B cell (primary cell): ENCODE measurements around the gene SOAT2. TPM values are rescaled to one million over a fixed set of nuclear protein-coding genes. Genes with fewer than 3 reads are reported as not detected.

Experiments used
- ATAC-seq: fragments of 200-7000 bp; cut with Tn5 transposase; one replicate; pipeline ENCODE4 v1.10.0; 2021; ENCODE audit warnings: low read depth, mild to moderate bottlenecking, moderate number of reproducible peaks, moderate library complexity
- CTCF ChIA-PET: fragments of 350-600 bp; sonication (Branson Sonifier 250); formaldehyde crosslinking; loops from one replicate; lab custom pipeline; 2021; ENCODE audit warnings: antibody characterized with exemption, inconsistent platforms; lab: Charles Lee
- POLR2A ChIA-PET: fragments of 350-600 bp; sonication (Branson Sonifier 250); formaldehyde crosslinking; loops from one replicate; lab custom pipeline; 2021; ENCODE audit warnings: antibody characterized with exemption; lab: Charles Lee
- DNase-seq: peaks from one replicate; pipeline ENCODE4 v3.0.0; 2013
- H2AFZ ChIP-seq: 2 replicates; pipeline ENCODE4 v1.6.1; 2012; ENCODE audit warnings: mild to moderate bottlenecking, low read depth, low read length; ENCODE audit not compliant: insufficient read depth, poor library complexity, severe bottlenecking
- H3K27ac ChIP-seq, 2 donors: 1 replicate in 1 of 2; 2 replicates in 1 of 2; pipeline ENCODE4 v1.5.1; 2012 to 2013; ENCODE audit warnings: low read length in 2 of 2, mild to moderate bottlenecking in 2 of 2, moderate library complexity in 1 of 2
- H3K27me3 ChIP-seq, 4 experiments: fragments of 200-600 bp in 1 of 4; sonication (generic) in 1 of 4; replicated peaks in 1 of 4; 1 replicate in 2 of 4; 2 replicates in 2 of 4; pipeline versions ENCODE4 v1.6.1 to v1.7.0; 2013 to 2016; ENCODE audit warnings: low read length in 3 of 4, mild to moderate bottlenecking in 2 of 4, mixed read lengths in 1 of 4, moderate library complexity in 1 of 4; ENCODE audit not compliant: insufficient read depth in 4 of 4, control insufficient read depth in 3 of 4; ENCODE audit errors: control extremely low read depth in 1 of 4
- H3K36me3 ChIP-seq, 2 experiments: replicated peaks in 1 of 2; 1 replicate in 1 of 2; 2 replicates in 1 of 2; pipeline versions ENCODE4 v1.6.1 to v1.7.1; 2013; ENCODE audit warnings: low read length in 1 of 2; ENCODE audit not compliant: insufficient read depth in 2 of 2, control insufficient read depth in 1 of 2; ENCODE audit errors: control extremely low read depth in 1 of 2, extremely low read depth in 1 of 2
- H3K4me1 ChIP-seq, 2 donors: fragments of 200-600 bp in 1 of 2; sonication (generic) in 1 of 2; 1 replicate in 1 of 2; 2 replicates in 1 of 2; pipeline versions ENCODE4 v1.5.1 to v1.6.1; 2013 to 2017; ENCODE audit warnings: low read length in 2 of 2; ENCODE audit not compliant: control insufficient read depth in 2 of 2, insufficient read depth in 2 of 2
- H3K4me2 ChIP-seq: replicated peaks from 2 replicates; pipeline ENCODE3; 2012; ENCODE audit warnings: mild to moderate bottlenecking, low read depth, low read length; ENCODE audit not compliant: poor library complexity, severe bottlenecking
- H3K4me3 ChIP-seq, 5 experiments: fragments of 200-600 bp in 1 of 5; sonication (generic) in 1 of 5; 1 replicate in 3 of 5; 2 replicates in 2 of 5; pipeline versions ENCODE4 v1.5.1 to v1.7.0; 2011 to 2016; ENCODE audit warnings: low read length in 4 of 5, mild to moderate bottlenecking in 4 of 5, low read depth in 2 of 5, control low read depth in 1 of 5, moderate library complexity in 1 of 5; ENCODE audit not compliant: insufficient read depth in 1 of 5; ENCODE audit errors: control extremely low read depth in 1 of 5, extremely low read depth in 1 of 5
- H3K79me2 ChIP-seq: fragments of 200-600 bp; sonication (generic); one replicate; pipeline ENCODE4 v1.6.0; 2016; ENCODE audit warnings: low read length; ENCODE audit not compliant: control insufficient read depth, insufficient read depth
- H3K9ac ChIP-seq: fragments of 200-600 bp; sonication (generic); 2 replicates; pipeline ENCODE4 v1.6.1; 2017; ENCODE audit warnings: mild to moderate bottlenecking, low read length, moderate library complexity
- H3K9me3 ChIP-seq, 3 donors: one replicate each; pipeline versions ENCODE4 v1.6.1 to v1.7.1; 2013; ENCODE audit warnings: low read length in 2 of 3; ENCODE audit not compliant: control insufficient read depth in 2 of 3, insufficient read depth in 1 of 3; ENCODE audit errors: control extremely low read depth in 1 of 3
- H4K20me1 ChIP-seq: 2 replicates; pipeline ENCODE4 v1.6.0; 2012; ENCODE audit warnings: mild to moderate bottlenecking, low read length; ENCODE audit not compliant: insufficient read depth, control insufficient read depth, poor library complexity, severe bottlenecking
- H3K27ac Mint-ChIP-seq: one replicate; pipeline ENCODE4 v1.8.0; 2021; ENCODE audit warnings: mixed read lengths
- H3K27me3 Mint-ChIP-seq: one replicate; pipeline ENCODE4 v1.8.0; 2021; ENCODE audit warnings: mixed read lengths
- H3K4me1 Mint-ChIP-seq: one replicate; pipeline ENCODE4 v1.8.0; 2021; ENCODE audit warnings: mixed read lengths
- H3K4me3 Mint-ChIP-seq: one replicate; pipeline ENCODE4 v1.8.0; 2021; ENCODE audit warnings: mixed read lengths
- H3K9me3 Mint-ChIP-seq: one replicate; pipeline ENCODE4 v1.8.0; 2022; ENCODE audit warnings: mixed read lengths; ENCODE audit not compliant: insufficient read depth
- EZH2 ChIP-seq: IDR thresholded peaks from 2 replicates; pipeline ENCODE4 v1.6.1; 2012; ENCODE audit warnings: borderline replicate concordance, low read depth, mild to moderate bottlenecking, moderate library complexity, low read length; ENCODE audit not compliant: insufficient read depth, poor library complexity, severe bottlenecking
- WGBS: methylation state at CpG from one replicate; pipeline ENCODE4 v1.1.5; 2013; ENCODE audit warnings: missing lambda C conversion rate; ENCODE audit not compliant: insufficient coverage; 5-methylcytosine and 5-hydroxymethylcytosine counted together
- intact Hi-C: fragments of 100-400 bp; cut with micrococcal nuclease; formaldehyde crosslinking; loops from one replicate; pipeline ENCODE4 v1.10.0; 2022
- polyA plus RNA-seq: library from polyadenylated mRNA; depleted of rRNA; stranded (reverse); fragments of >200 nt; gene quantifications from 2 replicates; pipeline ENCODE4 v1.2.3, GENCODE V29; 2012
- total RNA-seq, 2 donors: library from RNA; stranded (reverse); fragments of 120-200 nt in 1 of 2; gene quantifications; 1 replicate in 1 of 2; 2 replicates in 1 of 2; pipeline versions ENCODE4 v1.2.3 to v1.2.4, GENCODE V29; 2013 to 2022
- TF ChIP-seq, protein P1 (sequence below): fragments of 200-600 bp; IDR thresholded peaks from one replicate; pipeline ENCODE4 v1.8.0; 2022; ENCODE audit warnings: antibody characterized with exemption, mild to moderate bottlenecking

Gene SOAT2
- total and polyA plus RNA-seq, 2 donors (not counting 1 experiment from before 2014, with no cell fraction given) = 0.31 TPM; not detected in 1

DNA sequence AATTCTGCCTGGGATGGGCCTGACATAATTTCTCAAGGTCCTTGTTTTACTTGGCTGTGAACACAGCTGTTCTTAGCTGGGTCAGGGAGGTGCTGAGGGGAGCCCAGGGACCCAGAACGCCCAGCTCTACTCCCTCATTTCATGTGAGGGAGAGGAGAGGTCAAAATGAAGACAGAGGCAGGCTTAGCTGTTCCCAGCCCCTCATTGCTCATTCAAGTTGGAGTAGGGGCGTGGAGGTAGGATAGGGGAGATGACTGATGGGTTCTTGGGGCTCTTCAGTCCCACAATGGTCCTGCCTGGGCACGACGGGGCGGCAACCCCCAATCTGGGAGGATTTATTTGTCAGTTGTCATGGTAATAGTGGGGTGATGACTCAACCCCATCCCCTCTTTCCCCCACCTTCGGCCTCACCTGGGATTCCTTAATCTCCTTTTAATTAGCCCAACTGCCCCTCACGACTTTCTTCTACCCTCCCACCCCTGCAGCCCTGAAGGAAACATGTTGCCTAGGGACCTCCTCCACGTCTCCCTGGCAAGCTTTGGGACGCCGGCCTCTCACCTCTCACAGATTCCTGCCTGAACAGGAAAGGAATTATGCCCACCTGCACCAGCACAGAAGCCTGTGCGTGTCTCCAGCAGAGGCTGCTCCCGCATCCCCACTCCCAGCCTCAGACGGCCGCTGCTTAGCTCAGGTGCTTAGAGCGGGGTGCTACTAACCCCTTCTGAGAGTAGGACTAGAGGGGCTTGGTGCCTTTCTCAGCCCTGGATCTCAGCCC lies 34.3 kb upstream of the SOAT2 start:
- H3K4me2 ChIP-seq = no peak overlapping the region
- ATAC-seq (no peak), DNase-seq (no peak)
- no peaks in the 10 kb centered on the region for H3K9me3 ChIP-seq
- H3K4me1 ChIP-seq = peaks cover 6 to 21% of the 10 kb centered on the region in 2 donors
- 94% methylated on average over 5 of the region's 15 CpGs for WGBS
- peaks cover 39% of the 10 kb centered on the region for H4K20me1 ChIP-seq
- Mint-ChIP-seq H3K9me3 (no peaks in the 10 kb centered on the region), H3K27me3 (no peaks in the 10 kb centered on the region), H3K27ac (no peak overlapping the region), H3K4me1 (peaks cover 22% of the 10 kb centered on the region), H3K4me3 (no peak overlapping the region)
- CTCF ChIA-PET = interaction anchor here (1.1 to 14.1 kb wide), 5 partner anchors 10 to 62 kb away, joined by 3 to 344 read pairs (median 9); partner anchors contain the start of genes IGFBP6, SOAT2 and SPRYD3
- no peak overlapping the region for H3K9ac ChIP-seq
- no peak overlapping the region for H3K4me3 ChIP-seq
- no peaks in the 10 kb centered on the region for H3K27me3 ChIP-seq
- TF ChIP-seq, protein P1, sequence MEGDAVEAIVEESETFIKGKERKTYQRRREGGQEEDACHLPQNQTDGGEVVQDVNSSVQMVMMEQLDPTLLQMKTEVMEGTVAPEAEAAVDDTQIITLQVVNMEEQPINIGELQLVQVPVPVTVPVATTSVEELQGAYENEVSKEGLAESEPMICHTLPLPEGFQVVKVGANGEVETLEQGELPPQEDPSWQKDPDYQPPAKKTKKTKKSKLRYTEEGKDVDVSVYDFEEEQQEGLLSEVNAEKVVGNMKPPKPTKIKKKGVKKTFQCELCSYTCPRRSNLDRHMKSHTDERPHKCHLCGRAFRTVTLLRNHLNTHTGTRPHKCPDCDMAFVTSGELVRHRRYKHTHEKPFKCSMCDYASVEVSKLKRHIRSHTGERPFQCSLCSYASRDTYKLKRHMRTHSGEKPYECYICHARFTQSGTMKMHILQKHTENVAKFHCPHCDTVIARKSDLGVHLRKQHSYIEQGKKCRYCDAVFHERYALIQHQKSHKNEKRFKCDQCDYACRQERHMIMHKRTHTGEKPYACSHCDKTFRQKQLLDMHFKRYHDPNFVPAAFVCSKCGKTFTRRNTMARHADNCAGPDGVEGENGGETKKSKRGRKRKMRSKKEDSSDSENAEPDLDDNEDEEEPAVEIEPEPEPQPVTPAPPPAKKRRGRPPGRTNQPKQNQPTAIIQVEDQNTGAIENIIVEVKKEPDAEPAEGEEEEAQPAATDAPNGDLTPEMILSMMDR = no peak
- no peak for TF ChIP-seq EZH2
- POLR2A ChIA-PET = interaction anchor here (2.1 kb wide), 1 partner anchor 10 kb away, joined by 5 read pairs; the partner anchor contains the start of gene SPRYD3
- peaks cover 8% of the 10 kb centered on the region for H3K79me2 ChIP-seq
- H3K36me3 ChIP-seq = peaks cover 0 to 77% of the 10 kb centered on the region in 2 experiments
- no peak overlapping the region for H3K27ac ChIP-seq
- no peak overlapping the region for H2AFZ ChIP-seq
- intact Hi-C loops = loop anchor here (5.0 kb wide), 1 partner anchor 128 kb away; no protein-coding TSS in a partner anchor
